Measurements from ENCODE around the gene DDX11. TPM values are rescaled to one million over a fixed set of nuclear protein-coding genes. Genes with fewer than 3 reads are reported as not detected.

DDX11 gene
- total and polyA plus RNA-seq, 2 of the 4 experiments (the other 2 are of a cell fraction): 10.8 to 17.6 TPM

DNA sequence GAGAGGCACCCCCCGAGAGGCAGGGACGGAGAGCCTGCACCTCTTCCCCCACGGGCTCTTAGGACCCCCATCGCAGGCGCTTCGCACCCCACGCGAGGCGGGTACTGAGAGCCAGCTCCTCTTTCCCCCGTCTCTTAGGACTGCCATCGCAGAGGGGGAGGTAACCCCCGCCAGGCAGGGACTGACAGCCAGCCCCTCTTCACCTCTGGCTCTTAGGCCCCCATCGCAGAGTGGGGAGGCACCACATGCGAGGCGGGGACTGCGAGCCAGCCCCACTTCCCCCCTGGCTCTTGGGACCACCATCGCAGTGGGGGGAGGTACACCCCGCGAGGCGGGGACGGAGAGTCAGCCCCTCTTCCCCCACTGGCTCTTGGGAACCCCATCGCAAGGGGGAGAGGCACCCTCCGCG lies 46.1 kb downstream of the DDX11 start:
- in situ Hi-C loops (cut with MboI; ENCODE audit: low sequenced_read_pairs) (no loop called here), intact Hi-C loops (cut with micrococcal nuclease) (no loop called here), dilution Hi-C loops (cut with HindIII; ENCODE audit: low sequenced_read_pairs, unreplicated experiment) (no loop called here)
- Histone ChIP-seq H3K4ac (ENCODE audit: low read depth, low read length) (no peak overlapping the region), H4K91ac (ENCODE audit: insufficient read depth, low read depth, low read length) (no peak overlapping the region), H3K4me2 (ENCODE audit: low read depth, low read length) (no peak overlapping the region; the same call in 1 of the 2 replicates), H4K8ac (ENCODE audit: low read depth in 2 of 2, low read length in 2 of 2) (no peak overlapping the region), H2AK9ac (replicated peaks; ENCODE audit: low read depth, low read length, poor library complexity) (no peak overlapping the region), H3K14ac (replicated peaks; ENCODE audit: low read depth, low read length) (no peak overlapping the region), H3K9me3 (ENCODE audit: control insufficient read depth, insufficient read depth, low read length) (no peaks in the 10 kb centered on the region), H3K27ac (ENCODE audit: insufficient read depth, low read length) (no peak overlapping the region), H3K23ac (ENCODE audit: low read depth, low read length) (no peak overlapping the region), H2BK15ac (ENCODE audit: low read depth, low read length) (no peak overlapping the region), H2BK120ac (ENCODE audit: low read depth, low read length) (no peak overlapping the region), H2BK20ac (ENCODE audit: low read depth, low read length) (no peak overlapping the region), H4K5ac (ENCODE audit: low read depth, low read length) (no peak overlapping the region), H2AFZ (replicated peaks; ENCODE audit: low read length, poor library complexity) (no peak overlapping the region), H3K18ac (ENCODE audit: low read depth, low read length) (no peak overlapping the region), H3K36me3 (ENCODE audit: control insufficient read depth, insufficient read depth, low read length) (no peaks in the 10 kb centered on the region), H3K9me1 (ENCODE audit: insufficient read depth, low read length) (no peaks in the 10 kb centered on the region), H2BK5ac (ENCODE audit: low read depth, low read length, poor library complexity, severe bottlenecking) (no peak overlapping the region), H3K79me1 (ENCODE audit: low read depth in 1 of 2, low read length in 2 of 2) (no peaks in the 10 kb centered on the region), H3K9ac (ENCODE audit: low read depth, low read length) (no peak overlapping the region), H3K56ac (ENCODE audit: extremely low read depth, insufficient read depth, low read length) (no peak overlapping the region), H3K4me3 (ENCODE audit: insufficient read depth, low read depth, low read length) (no peak overlapping the region), H4K20me1 (ENCODE audit: insufficient read depth, low read length) (no peaks in the 10 kb centered on the region), H3K27me3 (ENCODE audit: control insufficient read depth, insufficient read depth, low read length) (peaks cover 36% of the 10 kb centered on the region), H2AK5ac (ENCODE audit: low read depth, low read length) (no peak overlapping the region), H3K4me1 (ENCODE audit: control insufficient read depth, insufficient read depth, low read length) (peaks cover 3% of the 10 kb centered on the region; the same call in 1 of the 2 replicates)
- POLR2A ChIA-PET (ENCODE audit: unreplicated experiment): no interaction called here
- no TSS peak for BruUV-seq (replicated peaks)
- WGBS, 2 experiments (ENCODE audit: extremely low coverage in 2 of 2, insufficient read length in 1 of 2): 0% methylated on average over 3 of the region's 24 CpGs; no CpG with 5 or more reads in 1 of the 2 experiments
- CTCF ChIA-PET: no interaction called here
- no peak for ATAC-seq (ENCODE audit: low read depth)
- TF ChIP-seq, protein P1, sequence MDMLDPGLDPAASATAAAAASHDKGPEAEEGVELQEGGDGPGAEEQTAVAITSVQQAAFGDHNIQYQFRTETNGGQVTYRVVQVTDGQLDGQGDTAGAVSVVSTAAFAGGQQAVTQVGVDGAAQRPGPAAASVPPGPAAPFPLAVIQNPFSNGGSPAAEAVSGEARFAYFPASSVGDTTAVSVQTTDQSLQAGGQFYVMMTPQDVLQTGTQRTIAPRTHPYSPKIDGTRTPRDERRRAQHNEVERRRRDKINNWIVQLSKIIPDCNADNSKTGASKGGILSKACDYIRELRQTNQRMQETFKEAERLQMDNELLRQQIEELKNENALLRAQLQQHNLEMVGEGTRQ (IDR thresholded peaks at IDR 0.05; ENCODE audit: low read depth, low read length): no peak
- TF ChIP-seq FOS (IDR thresholded peaks at IDR 0.05; ENCODE audit: low read depth, low read length) (no peak), CHD1 (IDR thresholded peaks at IDR 0.05; ENCODE audit: low read depth, low read length) (no peak), BHLHE40 (IDR thresholded peaks at IDR 0.05; ENCODE audit: low read depth, low read length) (no peak), POLR2A (IDR thresholded peaks at IDR 0.05; ENCODE audit: low read depth, low read length) (no peak), RAD21 (IDR thresholded peaks at IDR 0.05; ENCODE audit: low read length) (no peak), NFE2L2 (IDR thresholded peaks at IDR 0.05; ENCODE audit: low read depth, low read length) (no peak), MAFK (IDR thresholded peaks at IDR 0.05; ENCODE audit: low read depth, low read length) (no peak), SMC3 (IDR thresholded peaks at IDR 0.05; ENCODE audit: low read depth, low read length) (no peak), MAZ (IDR thresholded peaks at IDR 0.05; ENCODE audit: borderline replicate concordance, low read depth, low read length) (no peak), MXI1 (IDR thresholded peaks at IDR 0.05; ENCODE audit: borderline replicate concordance, low read depth, low read length) (no peak), RCOR1 (IDR thresholded peaks at IDR 0.05; ENCODE audit: insufficient replicate concordance, low read length) (no peak), RFX5 (IDR thresholded peaks at IDR 0.05; ENCODE audit: low read depth, low read length) (no peak), CEBPB (IDR thresholded peaks at IDR 0.05; ENCODE audit: low read depth, low read length) (no peak)
- TF ChIP-seq, protein P2, sequence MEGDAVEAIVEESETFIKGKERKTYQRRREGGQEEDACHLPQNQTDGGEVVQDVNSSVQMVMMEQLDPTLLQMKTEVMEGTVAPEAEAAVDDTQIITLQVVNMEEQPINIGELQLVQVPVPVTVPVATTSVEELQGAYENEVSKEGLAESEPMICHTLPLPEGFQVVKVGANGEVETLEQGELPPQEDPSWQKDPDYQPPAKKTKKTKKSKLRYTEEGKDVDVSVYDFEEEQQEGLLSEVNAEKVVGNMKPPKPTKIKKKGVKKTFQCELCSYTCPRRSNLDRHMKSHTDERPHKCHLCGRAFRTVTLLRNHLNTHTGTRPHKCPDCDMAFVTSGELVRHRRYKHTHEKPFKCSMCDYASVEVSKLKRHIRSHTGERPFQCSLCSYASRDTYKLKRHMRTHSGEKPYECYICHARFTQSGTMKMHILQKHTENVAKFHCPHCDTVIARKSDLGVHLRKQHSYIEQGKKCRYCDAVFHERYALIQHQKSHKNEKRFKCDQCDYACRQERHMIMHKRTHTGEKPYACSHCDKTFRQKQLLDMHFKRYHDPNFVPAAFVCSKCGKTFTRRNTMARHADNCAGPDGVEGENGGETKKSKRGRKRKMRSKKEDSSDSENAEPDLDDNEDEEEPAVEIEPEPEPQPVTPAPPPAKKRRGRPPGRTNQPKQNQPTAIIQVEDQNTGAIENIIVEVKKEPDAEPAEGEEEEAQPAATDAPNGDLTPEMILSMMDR (conservative IDR thresholded peaks at IDR 0.05; ENCODE audit: low read depth, low read length): no peak
- TF ChIP-seq, protein P3, sequence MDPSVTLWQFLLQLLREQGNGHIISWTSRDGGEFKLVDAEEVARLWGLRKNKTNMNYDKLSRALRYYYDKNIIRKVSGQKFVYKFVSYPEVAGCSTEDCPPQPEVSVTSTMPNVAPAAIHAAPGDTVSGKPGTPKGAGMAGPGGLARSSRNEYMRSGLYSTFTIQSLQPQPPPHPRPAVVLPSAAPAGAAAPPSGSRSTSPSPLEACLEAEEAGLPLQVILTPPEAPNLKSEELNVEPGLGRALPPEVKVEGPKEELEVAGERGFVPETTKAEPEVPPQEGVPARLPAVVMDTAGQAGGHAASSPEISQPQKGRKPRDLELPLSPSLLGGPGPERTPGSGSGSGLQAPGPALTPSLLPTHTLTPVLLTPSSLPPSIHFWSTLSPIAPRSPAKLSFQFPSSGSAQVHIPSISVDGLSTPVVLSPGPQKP (IDR thresholded peaks at IDR 0.05; ENCODE audit: borderline replicate concordance, low read depth, low read length): no peak
- DNase-seq: no peak

Data from IMR-90 (cell line).